ENCODE data around the gene NME4.
"Not testable (repeated sequence)": the region's sequence is repeated elsewhere in the genome, so short reads cannot be mapped to it uniquely, and the experiment has no call there.

DNA sequence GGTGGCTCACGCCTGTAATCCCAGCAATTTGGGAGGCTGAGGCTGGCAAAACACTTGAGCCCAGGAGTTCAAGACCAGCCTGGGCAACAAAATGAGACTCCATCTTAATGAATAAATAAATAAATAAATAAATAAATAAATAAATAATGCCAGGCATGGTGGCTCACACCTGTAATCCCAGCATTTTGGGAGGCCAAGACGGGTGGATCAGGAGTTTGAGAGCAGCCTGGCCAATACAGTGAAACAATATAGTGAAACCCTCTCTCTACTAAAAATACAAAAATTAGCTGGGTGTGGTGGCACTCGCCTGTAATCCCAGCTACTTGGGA lies 18.1 kb downstream of the NME4 start:
- TF ChIP-seq, protein P1, sequence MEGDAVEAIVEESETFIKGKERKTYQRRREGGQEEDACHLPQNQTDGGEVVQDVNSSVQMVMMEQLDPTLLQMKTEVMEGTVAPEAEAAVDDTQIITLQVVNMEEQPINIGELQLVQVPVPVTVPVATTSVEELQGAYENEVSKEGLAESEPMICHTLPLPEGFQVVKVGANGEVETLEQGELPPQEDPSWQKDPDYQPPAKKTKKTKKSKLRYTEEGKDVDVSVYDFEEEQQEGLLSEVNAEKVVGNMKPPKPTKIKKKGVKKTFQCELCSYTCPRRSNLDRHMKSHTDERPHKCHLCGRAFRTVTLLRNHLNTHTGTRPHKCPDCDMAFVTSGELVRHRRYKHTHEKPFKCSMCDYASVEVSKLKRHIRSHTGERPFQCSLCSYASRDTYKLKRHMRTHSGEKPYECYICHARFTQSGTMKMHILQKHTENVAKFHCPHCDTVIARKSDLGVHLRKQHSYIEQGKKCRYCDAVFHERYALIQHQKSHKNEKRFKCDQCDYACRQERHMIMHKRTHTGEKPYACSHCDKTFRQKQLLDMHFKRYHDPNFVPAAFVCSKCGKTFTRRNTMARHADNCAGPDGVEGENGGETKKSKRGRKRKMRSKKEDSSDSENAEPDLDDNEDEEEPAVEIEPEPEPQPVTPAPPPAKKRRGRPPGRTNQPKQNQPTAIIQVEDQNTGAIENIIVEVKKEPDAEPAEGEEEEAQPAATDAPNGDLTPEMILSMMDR (conservative IDR thresholded peaks at IDR 0.05; ENCODE audit: low read depth, low read length) = not testable (repeated sequence)
- not testable (repeated sequence) for TF ChIP-seq EZH2 (IDR thresholded peaks at IDR 0.05; ENCODE audit: borderline replicate concordance, low read depth, low read length, poor library complexity, severe bottlenecking)

All from A673 (cell line).